DND-41 (cell line): ENCODE measurements around the gene CDX2.

Source experiments
- EZH2 ChIP-seq: IDR thresholded peaks from 3 replicates; pipeline ENCODE4 v1.6.1; 2012; ENCODE audit warnings: borderline replicate concordance, low read depth, mild to moderate bottlenecking, moderate library complexity, low read length, inconsistent platforms; ENCODE audit not compliant: severe bottlenecking
- TF ChIP-seq, protein P1 (sequence below): IDR thresholded peaks from 2 replicates; pipeline ENCODE4 v1.5.1; 2012; ENCODE audit warnings: borderline replicate concordance, low read length, moderate library complexity, mild to moderate bottlenecking; ENCODE audit not compliant: poor library complexity, severe bottlenecking; ENCODE audit errors: extremely low read depth

GRCh38 chr13:28001049-28001448, 31.9 kb upstream of the CDX2 start:
- TF ChIP-seq, protein P1, sequence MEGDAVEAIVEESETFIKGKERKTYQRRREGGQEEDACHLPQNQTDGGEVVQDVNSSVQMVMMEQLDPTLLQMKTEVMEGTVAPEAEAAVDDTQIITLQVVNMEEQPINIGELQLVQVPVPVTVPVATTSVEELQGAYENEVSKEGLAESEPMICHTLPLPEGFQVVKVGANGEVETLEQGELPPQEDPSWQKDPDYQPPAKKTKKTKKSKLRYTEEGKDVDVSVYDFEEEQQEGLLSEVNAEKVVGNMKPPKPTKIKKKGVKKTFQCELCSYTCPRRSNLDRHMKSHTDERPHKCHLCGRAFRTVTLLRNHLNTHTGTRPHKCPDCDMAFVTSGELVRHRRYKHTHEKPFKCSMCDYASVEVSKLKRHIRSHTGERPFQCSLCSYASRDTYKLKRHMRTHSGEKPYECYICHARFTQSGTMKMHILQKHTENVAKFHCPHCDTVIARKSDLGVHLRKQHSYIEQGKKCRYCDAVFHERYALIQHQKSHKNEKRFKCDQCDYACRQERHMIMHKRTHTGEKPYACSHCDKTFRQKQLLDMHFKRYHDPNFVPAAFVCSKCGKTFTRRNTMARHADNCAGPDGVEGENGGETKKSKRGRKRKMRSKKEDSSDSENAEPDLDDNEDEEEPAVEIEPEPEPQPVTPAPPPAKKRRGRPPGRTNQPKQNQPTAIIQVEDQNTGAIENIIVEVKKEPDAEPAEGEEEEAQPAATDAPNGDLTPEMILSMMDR = no peak
- TF ChIP-seq EZH2 = no peak
